IMR-90 (cell line): ENCODE results near the gene PLSCR3. TPM values are rescaled to one million over a fixed set of nuclear protein-coding genes. Genes with fewer than 3 reads are reported as not detected.

Experiments
- ATAC-seq: fragments of 200-7000 bp; cut with Tn5 transposase; 2 replicates; pipeline ENCODE4 v1.9.1; 2020; ENCODE audit warnings: low read depth, mild to moderate bottlenecking, moderate library complexity
- BruUV-seq: library from RNA; stranded (reverse); fragments of 400-500 nt; replicated peaks from 2 replicates; lab custom pipeline; 2021; lab: Mats Ljungman, UMichigan
- CTCF ChIA-PET: fragments of 300-600 bp; formaldehyde crosslinking; extraction: SDS; loops from one replicate; lab custom pipeline; 2021; ENCODE audit warnings: antibody characterized with exemption; lab: Yijun Ruan, JAX
- POLR2A ChIA-PET: fragments of 300-600 bp; sonication (Branson Sonifier 250); formaldehyde crosslinking; loops from one replicate; lab custom pipeline; 2022; ENCODE audit warnings: antibody characterized with exemption; ENCODE audit not compliant: unreplicated experiment; lab: Charles Lee
- DNase-seq: peaks from one replicate; pipeline ENCODE4 v3.0.0; 2013
- H2AFZ ChIP-seq: replicated peaks from 2 replicates; pipeline ENCODE3; 2013; ENCODE audit warnings: low read length, mild to moderate bottlenecking; ENCODE audit not compliant: poor library complexity
- H2AK5ac ChIP-seq: 2 replicates; pipeline ENCODE4 v1.6.1; 2013; ENCODE audit warnings: low read depth, low read length, inconsistent platforms
- H2AK9ac ChIP-seq: replicated peaks from 2 replicates; pipeline ENCODE3; 2013; ENCODE audit warnings: mild to moderate bottlenecking, low read depth, low read length, moderate library complexity; ENCODE audit not compliant: poor library complexity
- H2BK120ac ChIP-seq: 2 replicates; pipeline ENCODE4 v1.6.1; 2013; ENCODE audit warnings: low read depth, low read length, inconsistent platforms
- H2BK15ac ChIP-seq: 3 replicates; pipeline ENCODE4 v1.6.1; 2013; ENCODE audit warnings: low read depth, low read length, inconsistent platforms
- H2BK20ac ChIP-seq: 2 replicates; pipeline ENCODE4 v1.6.1; 2013; ENCODE audit warnings: low read depth, mild to moderate bottlenecking, inconsistent platforms, low read length, moderate library complexity
- H2BK5ac ChIP-seq: 2 replicates; pipeline ENCODE4 v1.6.1; 2013; ENCODE audit warnings: mild to moderate bottlenecking, low read depth, low read length, inconsistent platforms; ENCODE audit not compliant: poor library complexity, severe bottlenecking
- H3K14ac ChIP-seq: replicated peaks from 2 replicates; pipeline ENCODE4 v1.6.1; 2013; ENCODE audit warnings: low read depth, low read length, inconsistent platforms
- H3K18ac ChIP-seq: 2 replicates; pipeline ENCODE4 v1.6.1; 2013; ENCODE audit warnings: low read depth, low read length, control low read depth
- H3K23ac ChIP-seq: 2 replicates; pipeline ENCODE4 v1.6.1; 2013; ENCODE audit warnings: low read depth, low read length, inconsistent platforms
- H3K27ac ChIP-seq: 2 replicates; pipeline ENCODE4 v1.5.1; 2013; ENCODE audit warnings: mild to moderate bottlenecking, control low read depth, low read length; ENCODE audit not compliant: insufficient read depth
- H3K27me3 ChIP-seq: 2 replicates; pipeline ENCODE4 v1.6.1; 2013; ENCODE audit warnings: low read length; ENCODE audit not compliant: control insufficient read depth, insufficient read depth
- H3K36me3 ChIP-seq: 2 replicates; pipeline ENCODE4 v1.6.1; 2013; ENCODE audit warnings: low read length, mixed read lengths; ENCODE audit not compliant: control insufficient read depth, insufficient read depth
- H3K4ac ChIP-seq: 2 replicates; pipeline ENCODE4 v1.6.1; 2013; ENCODE audit warnings: low read depth, low read length, inconsistent platforms
- H3K4me1 ChIP-seq: 2 replicates; pipeline ENCODE4 v1.6.1; 2013; ENCODE audit warnings: low read length, mixed read lengths; ENCODE audit not compliant: control insufficient read depth, insufficient read depth
- H3K4me2 ChIP-seq: 2 replicates; pipeline ENCODE4 v1.6.1; 2013; ENCODE audit warnings: low read depth, mild to moderate bottlenecking, control low read depth, low read length, moderate library complexity
- H3K4me3 ChIP-seq: 2 replicates; pipeline ENCODE4 v1.5.1; 2013; ENCODE audit warnings: low read depth, mild to moderate bottlenecking, control low read depth, low read length, moderate library complexity; ENCODE audit not compliant: insufficient read depth
- H3K56ac ChIP-seq: 2 replicates; pipeline ENCODE4 v1.6.1; 2013; ENCODE audit warnings: low read length, inconsistent platforms; ENCODE audit not compliant: insufficient read depth; ENCODE audit errors: extremely low read depth
- H3K79me1 ChIP-seq, 2 experiments: 2 replicates each; pipeline ENCODE4 v1.6.1; 2013; ENCODE audit warnings: low read length in 2 of 2, inconsistent platforms in 1 of 2, low read depth in 1 of 2
- H3K9ac ChIP-seq: 2 replicates; pipeline ENCODE4 v1.6.1; 2013; ENCODE audit warnings: low read depth, low read length, control low read depth
- H3K9me1 ChIP-seq: 2 replicates; pipeline ENCODE4 v1.6.1; 2013; ENCODE audit warnings: low read length, inconsistent platforms; ENCODE audit not compliant: insufficient read depth
- H3K9me3 ChIP-seq: 2 replicates; pipeline ENCODE4 v1.6.1; 2013; ENCODE audit warnings: low read length; ENCODE audit not compliant: control insufficient read depth, insufficient read depth
- H4K20me1 ChIP-seq: 2 replicates; pipeline ENCODE4 v1.6.1; 2013; ENCODE audit warnings: low read length, inconsistent platforms; ENCODE audit not compliant: insufficient read depth
- H4K5ac ChIP-seq: 2 replicates; pipeline ENCODE4 v1.6.1; 2013; ENCODE audit warnings: mild to moderate bottlenecking, low read depth, low read length, control low read depth
- H4K8ac ChIP-seq, 2 experiments: 2 replicates each; pipeline ENCODE4 v1.6.1; 2013; ENCODE audit warnings: low read depth in 2 of 2, low read length in 2 of 2, control low read depth in 1 of 2, inconsistent platforms in 1 of 2
- H4K91ac ChIP-seq: 2 replicates; pipeline ENCODE4 v1.6.1; 2013; ENCODE audit warnings: low read depth, low read length, inconsistent platforms; ENCODE audit not compliant: insufficient read depth
- BHLHE40 ChIP-seq: fragments of 150-350 bp; IDR thresholded peaks from 2 replicates; pipeline ENCODE4 v1.6.1; 2016; ENCODE audit warnings: mild to moderate bottlenecking, low read depth, low read length
- CEBPB ChIP-seq: IDR thresholded peaks from 2 replicates; pipeline ENCODE4 v1.6.1; 2012; ENCODE audit warnings: low read depth, low read length, improper control_type of control experiment
- CHD1 ChIP-seq: IDR thresholded peaks from 2 replicates; pipeline ENCODE4 v1.6.1; 2012; ENCODE audit warnings: low read depth, low read length, improper control_type of control experiment
- FOS ChIP-seq: fragments of 150-350 bp; IDR thresholded peaks from 2 replicates; pipeline ENCODE4 v1.6.1; 2016; ENCODE audit warnings: low read depth, low read length
- MAFK ChIP-seq: IDR thresholded peaks from 2 replicates; pipeline ENCODE4 v1.6.1; 2012; ENCODE audit warnings: low read depth, low read length, improper control_type of control experiment
- MAZ ChIP-seq: IDR thresholded peaks from 2 replicates; pipeline ENCODE4 v1.6.1; 2012; ENCODE audit warnings: low read depth, mild to moderate bottlenecking, low read length, improper control_type of control experiment, moderate library complexity, borderline replicate concordance
- MXI1 ChIP-seq: IDR thresholded peaks from 2 replicates; pipeline ENCODE4 v1.6.1; 2012; ENCODE audit warnings: low read depth, mild to moderate bottlenecking, low read length, moderate library complexity, borderline replicate concordance
- NFE2L2 ChIP-seq: fragments of 150-350 bp; IDR thresholded peaks from 2 replicates; pipeline ENCODE4 v1.6.1; 2016; ENCODE audit warnings: low read depth, mild to moderate bottlenecking, low read length
- POLR2A ChIP-seq: IDR thresholded peaks from 2 replicates; pipeline ENCODE4 v1.6.1; 2012; ENCODE audit warnings: mild to moderate bottlenecking, low read depth, low read length
- RAD21 ChIP-seq: IDR thresholded peaks from 2 replicates; pipeline ENCODE4 v1.6.1; 2012; ENCODE audit warnings: low read length, improper control_type of control experiment
- RCOR1 ChIP-seq: IDR thresholded peaks from 2 replicates; pipeline ENCODE4 v1.6.1; 2012; ENCODE audit warnings: mild to moderate bottlenecking, low read length, improper control_type of control experiment; ENCODE audit not compliant: insufficient replicate concordance
- RFX5 ChIP-seq: IDR thresholded peaks from 2 replicates; pipeline ENCODE4 v1.8.0; 2012; ENCODE audit warnings: low read depth, mild to moderate bottlenecking, low read length, moderate library complexity
- SMC3 ChIP-seq: fragments of 150-350 bp; IDR thresholded peaks from 2 replicates; pipeline ENCODE4 v1.6.1; 2016; ENCODE audit warnings: low read depth, mild to moderate bottlenecking, antibody characterized with exemption, low read length, moderate library complexity
- WGBS, 2 experiments: methylation state at CpG; one replicate each; pipeline versions ENCODE4 v1.1.5 to v1.1.7; 2013; ENCODE audit warnings: missing lambda C conversion rate in 2 of 2; ENCODE audit not compliant: insufficient read length in 1 of 2; ENCODE audit errors: extremely low coverage in 2 of 2; 5-methylcytosine and 5-hydroxymethylcytosine counted together
- dilution Hi-C: fragments of 300-500 bp; cut with HindIII; formaldehyde crosslinking; loops from one replicate; pipeline ENCODE4 v1.14.3; 2018; ENCODE audit warnings: low sequenced_read_pairs; ENCODE audit not compliant: unreplicated experiment
- in situ Hi-C: fragments of 300-500 bp; cut with MboI; formaldehyde crosslinking; loops from 3 replicates; pipeline ENCODE4 v1.14.3; 2019; ENCODE audit warnings: low sequenced_read_pairs, inconsistent platforms, mixed read lengths
- intact Hi-C: fragments of 100-400 bp; cut with micrococcal nuclease; formaldehyde crosslinking; loops from 2 replicates; pipeline ENCODE4 v1.10.0; 2022
- polyA plus RNA-seq, 3 experiments: library from polyadenylated mRNA; depleted of rRNA; stranded (reverse); fragments of >200 nt; gene quantifications; 2 replicates each; pipeline ENCODE4 v1.2.3, GENCODE V29; 2012; ENCODE audit warnings: low replicate concordance in 1 of 3
- total RNA-seq: library from RNA; depleted of rRNA; stranded (reverse); fragments of >200 nt; gene quantifications from 2 replicates; pipeline ENCODE4 v1.2.3, GENCODE V29; 2012
- TF ChIP-seq, protein P1 (sequence below): fragments of 150-350 bp; IDR thresholded peaks from 2 replicates; pipeline ENCODE4 v1.6.1; 2016; ENCODE audit warnings: low read depth, mild to moderate bottlenecking, low read length, moderate library complexity, borderline replicate concordance
- TF ChIP-seq, protein P2 (sequence below): conservative IDR thresholded peaks from 2 replicates; pipeline ENCODE4 v1.5.1; 2012; ENCODE audit warnings: mild to moderate bottlenecking, low read depth, low read length, improper control_type of control experiment

PLSCR3 gene
- total and polyA plus RNA-seq, 2 of the 4 experiments (the other 2 are of a cell fraction), result 6.1 to 116 TPM

DNA sequence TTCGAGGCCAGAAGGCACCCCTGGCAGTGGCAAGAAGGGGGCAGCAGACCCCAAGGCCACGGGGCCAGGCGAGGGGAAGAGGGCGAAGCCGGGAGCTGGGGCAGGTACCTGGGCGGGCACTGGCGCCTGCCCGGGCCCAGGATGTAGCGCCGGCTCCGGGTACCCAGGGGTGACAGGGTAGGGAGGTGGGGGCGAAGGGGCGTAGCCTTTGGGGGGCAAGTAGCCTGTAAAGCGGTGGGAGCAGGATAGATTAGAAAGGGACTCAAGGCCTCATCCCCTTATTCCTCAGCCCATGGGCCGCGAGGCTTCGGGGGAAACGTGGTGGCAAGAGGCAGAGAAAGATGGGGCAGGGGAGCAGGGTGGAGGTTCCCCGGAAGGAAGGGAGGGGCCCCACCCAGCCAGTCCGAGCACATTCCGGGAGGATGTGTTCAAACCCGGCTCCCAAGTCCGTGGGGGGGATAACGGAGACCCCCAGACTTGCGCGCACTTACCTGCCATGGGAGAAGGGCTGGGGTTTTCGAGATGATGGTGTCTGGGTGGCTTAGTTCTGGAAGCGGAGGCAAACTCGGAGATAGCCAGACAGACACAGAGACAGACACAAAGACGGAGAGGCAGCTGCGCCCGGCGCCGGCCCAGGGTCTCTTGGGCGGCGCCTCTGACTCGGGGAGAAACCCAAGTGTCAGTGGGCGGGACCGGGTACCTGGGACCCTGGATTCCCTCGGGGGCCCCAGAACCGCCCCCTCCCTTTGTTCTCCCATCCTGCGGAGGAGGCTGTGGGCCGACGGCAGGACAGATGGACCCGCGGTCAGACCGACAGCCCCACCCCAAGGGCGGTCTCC is 493 bp downstream of the PLSCR3 start:
- 3% methylated on average over 10 of the region's 48 CpGs; no CpG with 5 or more reads in 1 of the 2 experiments for WGBS, 2 experiments
- DNase-seq, result no peak
- CTCF ChIA-PET, result no interaction called here

More for the DNA sequence above, 493 bp downstream of the PLSCR3 start:
- no peak overlapping the region for H2BK15ac ChIP-seq
- no peak overlapping the region for H3K18ac ChIP-seq
- peak overlapping the region; percentile 87 for H3K9ac ChIP-seq
- peak overlapping the region; percentile 52 for H2BK5ac ChIP-seq
- in situ Hi-C loops (loop anchor here (5.0 kb wide), 1 partner anchor 37 kb away; the partner anchor contains the start of gene TMEM95), intact Hi-C loops (no loop called here), dilution Hi-C loops (no loop called here)
- peak overlapping the region; percentile 48 for H3K56ac ChIP-seq
- H4K20me1 ChIP-seq, result no peaks in the 10 kb centered on the region
- H2AK9ac ChIP-seq, result peak overlapping the region; percentile 86
- H3K14ac ChIP-seq, result peak overlapping the region; percentile 44
- no peaks in the 10 kb centered on the region for H3K27me3 ChIP-seq
- H4K5ac ChIP-seq, result peak overlapping the region; percentile 5
- H3K27ac ChIP-seq, result peak overlapping the region; percentile 77
- peak overlapping the region; percentile 77 for H3K4ac ChIP-seq
- peaks cover 35% of the 10 kb centered on the region for H3K36me3 ChIP-seq
- H3K4me3 ChIP-seq, result peak overlapping the region; percentile 70
- peak overlapping the region; percentile 57 for H2AK5ac ChIP-seq
- peak overlapping the region; percentile 39; the same call in 1 of the 2 replicates for H3K23ac ChIP-seq
- peak overlapping the region; percentile 50 to 89; a peak in 2 of 4 replicates for H4K8ac ChIP-seq
- no peak overlapping the region for H2BK120ac ChIP-seq
- H2AFZ ChIP-seq, result peak overlapping the region; percentile 80
- peaks cover 7% of the 10 kb centered on the region; the same call in 1 of the 2 replicates for H3K9me1 ChIP-seq
- POLR2A ChIA-PET, result interaction anchor here (0.6 to 1.0 kb wide), 4 partner anchors 9 to 273 kb away, joined by 3 to 6 read pairs (median 4); partner anchors contain the start of gene TMEM256
- H3K79me1 ChIP-seq, result peaks cover 14 to 32% of the 10 kb centered on the region in 2 experiments
- ATAC-seq, result peak; percentile 28
- TF ChIP-seq, protein P1, sequence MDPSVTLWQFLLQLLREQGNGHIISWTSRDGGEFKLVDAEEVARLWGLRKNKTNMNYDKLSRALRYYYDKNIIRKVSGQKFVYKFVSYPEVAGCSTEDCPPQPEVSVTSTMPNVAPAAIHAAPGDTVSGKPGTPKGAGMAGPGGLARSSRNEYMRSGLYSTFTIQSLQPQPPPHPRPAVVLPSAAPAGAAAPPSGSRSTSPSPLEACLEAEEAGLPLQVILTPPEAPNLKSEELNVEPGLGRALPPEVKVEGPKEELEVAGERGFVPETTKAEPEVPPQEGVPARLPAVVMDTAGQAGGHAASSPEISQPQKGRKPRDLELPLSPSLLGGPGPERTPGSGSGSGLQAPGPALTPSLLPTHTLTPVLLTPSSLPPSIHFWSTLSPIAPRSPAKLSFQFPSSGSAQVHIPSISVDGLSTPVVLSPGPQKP, result no peak
- TF ChIP-seq BHLHE40, result no peak
- TF ChIP-seq RCOR1, result no peak
- no peak for TF ChIP-seq NFE2L2
- TF ChIP-seq RAD21, result peak; percentile 16; the same call in 1 of the 2 replicates
- TF ChIP-seq FOS, result no peak
- no peak for TF ChIP-seq MAZ
- no peak for TF ChIP-seq RFX5
- no peak for TF ChIP-seq CEBPB
- TF ChIP-seq MXI1, result peak; percentile 17; the same call in 1 of the 2 replicates
- no peak for TF ChIP-seq POLR2A
- TF ChIP-seq, protein P2, sequence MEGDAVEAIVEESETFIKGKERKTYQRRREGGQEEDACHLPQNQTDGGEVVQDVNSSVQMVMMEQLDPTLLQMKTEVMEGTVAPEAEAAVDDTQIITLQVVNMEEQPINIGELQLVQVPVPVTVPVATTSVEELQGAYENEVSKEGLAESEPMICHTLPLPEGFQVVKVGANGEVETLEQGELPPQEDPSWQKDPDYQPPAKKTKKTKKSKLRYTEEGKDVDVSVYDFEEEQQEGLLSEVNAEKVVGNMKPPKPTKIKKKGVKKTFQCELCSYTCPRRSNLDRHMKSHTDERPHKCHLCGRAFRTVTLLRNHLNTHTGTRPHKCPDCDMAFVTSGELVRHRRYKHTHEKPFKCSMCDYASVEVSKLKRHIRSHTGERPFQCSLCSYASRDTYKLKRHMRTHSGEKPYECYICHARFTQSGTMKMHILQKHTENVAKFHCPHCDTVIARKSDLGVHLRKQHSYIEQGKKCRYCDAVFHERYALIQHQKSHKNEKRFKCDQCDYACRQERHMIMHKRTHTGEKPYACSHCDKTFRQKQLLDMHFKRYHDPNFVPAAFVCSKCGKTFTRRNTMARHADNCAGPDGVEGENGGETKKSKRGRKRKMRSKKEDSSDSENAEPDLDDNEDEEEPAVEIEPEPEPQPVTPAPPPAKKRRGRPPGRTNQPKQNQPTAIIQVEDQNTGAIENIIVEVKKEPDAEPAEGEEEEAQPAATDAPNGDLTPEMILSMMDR, result no peak
- TF ChIP-seq MAFK, result no peak
- TF ChIP-seq CHD1, result no peak
- no peak for TF ChIP-seq SMC3
- no peak overlapping the region for H2BK20ac ChIP-seq
- peak overlapping the region; percentile 65 for H3K4me2 ChIP-seq
- peaks cover 8% of the 10 kb centered on the region for H3K4me1 ChIP-seq
- no TSS peak for BruUV-seq
- H4K91ac ChIP-seq, result peak overlapping the region; percentile 63; the same call in 1 of the 2 replicates
- H3K9me3 ChIP-seq, result no peaks in the 10 kb centered on the region
